Loucy (cell line): ENCODE measurements around the gene TINAG.

Experiments used
- CTCF ChIP-seq: fragments of 200-600 bp; sonication (generic); conservative IDR thresholded peaks from 2 replicates; pipeline ENCODE4 v1.5.1; 2014; ENCODE audit warnings: mild to moderate bottlenecking, antibody characterized with exemption, low read length
- EZH2phosphoT487 ChIP-seq: fragments of 200-600 bp; IDR thresholded peaks from 2 replicates; pipeline ENCODE4 v1.6.1; 2018; ENCODE audit warnings: antibody characterized with exemption, mild to moderate bottlenecking, moderate library complexity, borderline replicate concordance

DNA sequence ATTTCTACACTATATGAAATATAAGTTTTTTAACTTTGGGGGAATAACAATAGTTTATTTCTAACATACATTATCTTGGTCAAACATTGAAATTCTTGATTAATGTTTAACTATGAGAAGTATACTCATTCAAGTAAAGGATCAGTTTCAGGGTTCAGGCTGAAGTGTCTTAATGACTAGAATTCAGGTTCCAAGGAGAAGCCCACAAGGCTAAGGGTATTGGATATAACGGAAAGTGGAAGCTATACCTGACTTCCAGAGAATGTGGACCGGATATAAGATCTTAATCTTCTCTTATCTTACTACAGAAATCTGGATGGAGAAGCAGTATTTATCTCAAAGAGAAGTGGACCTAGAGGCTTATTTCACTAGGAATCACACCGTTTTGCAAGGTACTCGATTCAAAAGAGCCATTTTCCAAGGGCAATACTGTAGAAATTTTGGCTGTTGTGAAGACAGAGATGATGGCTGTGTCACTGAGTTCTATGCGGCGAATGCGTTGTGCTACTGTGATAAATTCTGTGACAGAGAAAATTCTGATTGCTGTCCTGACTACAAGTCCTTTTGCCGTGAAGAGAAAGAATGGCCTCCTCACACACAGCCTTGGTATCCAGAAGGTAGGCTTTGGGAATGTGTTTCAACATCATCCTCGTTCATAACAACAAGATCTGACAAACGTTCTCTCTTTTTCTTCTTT, at the start of gene TINAG:
- TF ChIP-seq CTCF (no peak), EZH2phosphoT487 (no peak)
